Diencephalon (tissue), 1 donor: ENCODE results near the gene CD164. TPM values are rescaled to one million over a fixed set of nuclear protein-coding genes. Genes with fewer than 3 reads are reported as not detected.

Experiments used
- total RNA-seq: library from RNA; depleted of rRNA; stranded (reverse); fragments of >200 nt; gene quantifications from one replicate; pipeline ENCODE4 v1.2.3, GENCODE V29; 2014

The CD164 gene
- total RNA-seq = 66.9 TPM

DNA sequence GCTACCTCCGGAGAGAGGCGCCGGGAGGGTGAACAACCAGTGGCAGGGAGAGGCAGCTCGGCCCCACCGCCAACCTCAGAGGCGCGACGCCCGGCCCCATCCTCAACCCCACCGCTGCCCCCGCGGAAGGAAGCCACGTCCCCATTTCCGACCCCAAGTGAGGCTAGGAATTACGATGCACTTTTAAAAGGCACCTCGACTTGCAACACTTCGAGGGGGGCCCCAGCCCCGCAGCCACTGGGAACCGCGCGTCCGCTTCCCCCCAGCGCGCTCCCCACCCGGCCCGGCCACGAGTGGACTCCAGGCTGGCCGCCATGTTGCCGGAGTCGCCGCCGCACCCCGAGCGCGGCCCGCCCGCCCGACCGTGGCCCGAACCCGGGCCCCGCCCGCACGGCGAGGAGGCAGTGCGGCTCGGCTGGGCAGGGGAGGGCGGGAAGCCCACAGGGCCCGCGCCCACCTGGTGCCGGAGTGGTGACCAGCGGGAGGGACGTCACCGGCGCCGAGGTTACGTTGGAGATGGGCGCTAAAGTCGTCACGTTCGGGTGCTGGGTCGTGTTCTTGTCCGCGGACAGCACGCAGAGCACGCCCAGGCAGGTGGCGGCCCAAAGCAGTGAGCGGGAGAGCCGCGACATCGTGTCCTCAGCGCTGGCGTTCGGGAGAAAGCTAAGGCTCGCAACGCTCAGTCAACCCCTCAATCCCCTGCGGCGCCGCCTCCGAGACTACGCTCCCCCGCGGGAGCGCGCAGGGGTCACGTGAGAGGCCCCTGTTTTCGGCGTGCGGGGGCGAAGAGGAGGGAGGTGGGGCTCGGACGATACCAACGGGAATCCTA lies at the start of gene CD164:
TSS of gene CD164 (minus strand) at position 721 of the 829 bp plus-strand sequence. CDS start at position 632, 89 bp downstream.

Other genes starting within 250 kb of the CD164 start
- gene PPIL6, start 58.2 kb upstream of the CD164 start, total RNA-seq = 32.5 TPM
- gene SMPD2, start 58.3 kb upstream of the CD164 start, total RNA-seq = 5.8 TPM
- gene MICAL1, start 73.3 kb upstream of the CD164 start, total RNA-seq = 18.9 TPM
- 14.5 TPM for gene ZBTB24, start 100.8 kb upstream of the CD164 start, total RNA-seq